Measurements from ENCODE around the gene ADARB2. TPM values are rescaled to one million over a fixed set of nuclear protein-coding genes. Genes with fewer than 3 reads are reported as not detected.

ADARB2 gene
- total RNA-seq, 1 donor from 2014 or later: 0.11 TPM

DNA sequence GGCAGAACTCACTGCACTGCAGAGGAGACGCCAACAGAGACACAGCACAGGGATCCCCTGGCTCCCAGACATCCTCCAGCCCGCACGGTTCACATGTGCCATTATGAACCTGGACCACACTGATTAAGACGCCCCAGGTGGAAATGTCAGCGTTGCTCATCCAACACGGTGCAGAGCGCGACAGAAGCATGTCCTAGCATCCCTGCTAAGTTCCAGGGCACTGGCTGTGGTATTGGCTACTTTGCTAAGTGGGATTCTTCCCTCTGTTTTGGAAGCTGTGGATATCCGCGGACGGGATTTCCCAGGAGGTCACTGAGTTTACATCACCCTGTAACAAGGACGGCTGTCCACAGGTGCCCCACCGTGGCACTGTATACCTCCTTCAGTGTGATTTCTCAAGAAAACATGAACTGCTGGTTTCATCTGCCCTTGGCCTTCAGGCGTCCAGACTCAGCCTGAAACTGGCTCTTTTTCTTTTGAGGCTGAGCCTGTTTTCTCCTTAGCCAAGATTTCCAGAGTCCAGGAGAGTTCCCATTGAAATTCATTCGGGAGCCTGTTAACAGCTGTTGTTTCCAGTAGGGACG lies 357.1 kb downstream of the ADARB2 start:
- H3K36me3 ChIP-seq: no peaks in the 10 kb centered on the region
- no peak overlapping the region for H3K4me3 ChIP-seq
- H3K27ac ChIP-seq (replicated peaks): no peak overlapping the region
- TF ChIP-seq, protein P1, sequence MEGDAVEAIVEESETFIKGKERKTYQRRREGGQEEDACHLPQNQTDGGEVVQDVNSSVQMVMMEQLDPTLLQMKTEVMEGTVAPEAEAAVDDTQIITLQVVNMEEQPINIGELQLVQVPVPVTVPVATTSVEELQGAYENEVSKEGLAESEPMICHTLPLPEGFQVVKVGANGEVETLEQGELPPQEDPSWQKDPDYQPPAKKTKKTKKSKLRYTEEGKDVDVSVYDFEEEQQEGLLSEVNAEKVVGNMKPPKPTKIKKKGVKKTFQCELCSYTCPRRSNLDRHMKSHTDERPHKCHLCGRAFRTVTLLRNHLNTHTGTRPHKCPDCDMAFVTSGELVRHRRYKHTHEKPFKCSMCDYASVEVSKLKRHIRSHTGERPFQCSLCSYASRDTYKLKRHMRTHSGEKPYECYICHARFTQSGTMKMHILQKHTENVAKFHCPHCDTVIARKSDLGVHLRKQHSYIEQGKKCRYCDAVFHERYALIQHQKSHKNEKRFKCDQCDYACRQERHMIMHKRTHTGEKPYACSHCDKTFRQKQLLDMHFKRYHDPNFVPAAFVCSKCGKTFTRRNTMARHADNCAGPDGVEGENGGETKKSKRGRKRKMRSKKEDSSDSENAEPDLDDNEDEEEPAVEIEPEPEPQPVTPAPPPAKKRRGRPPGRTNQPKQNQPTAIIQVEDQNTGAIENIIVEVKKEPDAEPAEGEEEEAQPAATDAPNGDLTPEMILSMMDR (IDR thresholded peaks at IDR 0.05; ENCODE audit: borderline replicate concordance): no peak
- H3K4me1 ChIP-seq: no peaks in the 10 kb centered on the region
- intact Hi-C loops (cut with micrococcal nuclease): no loop called here
- peaks cover 90% of the 10 kb centered on the region for H3K27me3 ChIP-seq (ENCODE audit: low read depth)
- peaks cover 1% of the 10 kb centered on the region for H3K9me3 ChIP-seq (replicated peaks)
- DNase-seq: no peak

DNA sequence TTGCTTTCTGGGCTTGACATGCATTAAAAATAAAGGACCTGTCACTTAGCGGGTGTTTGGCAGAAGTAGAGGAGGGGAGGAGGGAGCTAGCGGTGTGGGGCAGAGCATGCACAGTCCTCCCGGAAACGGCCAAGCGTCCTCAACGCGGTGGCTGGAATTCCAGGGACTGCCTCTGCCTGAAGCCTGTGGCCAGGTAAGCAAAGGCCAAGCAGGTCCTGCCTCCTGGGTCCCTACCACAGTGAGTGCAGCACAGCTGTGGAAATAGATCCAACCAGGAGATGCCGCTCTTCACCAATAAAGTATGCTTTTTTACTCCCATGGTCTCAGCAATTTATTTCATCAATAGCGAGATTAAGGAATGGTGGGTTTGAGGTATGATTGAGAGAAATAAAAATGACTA lies 357.7 kb downstream of the ADARB2 start:
- H3K4me1 ChIP-seq: no peaks in the 10 kb centered on the region
- H3K27me3 ChIP-seq (ENCODE audit: low read depth): peaks cover 90% of the 10 kb centered on the region

DNA sequence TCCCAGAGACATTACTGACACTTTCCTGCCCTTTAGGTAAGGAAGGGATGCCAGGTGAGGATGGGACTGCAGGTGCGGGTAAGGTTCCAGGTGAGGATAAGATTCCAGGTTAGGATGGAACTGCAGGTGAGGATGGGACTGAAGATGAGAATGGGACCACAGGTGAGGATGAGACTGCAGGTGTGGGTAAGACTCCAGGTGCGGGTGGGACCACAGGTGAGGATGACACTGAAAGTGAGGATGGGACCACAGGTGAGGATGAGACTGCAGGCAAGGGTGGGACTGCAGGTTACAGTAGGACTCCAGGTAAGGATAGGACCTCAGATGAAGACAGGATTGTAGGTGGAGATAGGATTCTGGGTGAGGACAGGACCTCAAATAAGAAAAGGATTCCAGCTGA lies 358.9 kb downstream of the ADARB2 start:
- TF ChIP-seq, protein P1 (IDR thresholded peaks at IDR 0.05; ENCODE audit: borderline replicate concordance): no peak
- peaks cover 87% of the 10 kb centered on the region for H3K27me3 ChIP-seq (ENCODE audit: low read depth)
- no peak overlapping the region for H3K27ac ChIP-seq (replicated peaks)

More for the DNA sequence above, 357.7 kb downstream of the ADARB2 start:
- Histone ChIP-seq H3K4me3 (no peak overlapping the region), H3K27ac (replicated peaks) (no peak overlapping the region), H3K36me3 (no peaks in the 10 kb centered on the region), H3K9me3 (replicated peaks) (no peaks in the 10 kb centered on the region)
- TF ChIP-seq, protein P1 (IDR thresholded peaks at IDR 0.05; ENCODE audit: borderline replicate concordance): no peak
- DNase-seq: no peak
- intact Hi-C loops (cut with micrococcal nuclease): no loop called here

DNA sequence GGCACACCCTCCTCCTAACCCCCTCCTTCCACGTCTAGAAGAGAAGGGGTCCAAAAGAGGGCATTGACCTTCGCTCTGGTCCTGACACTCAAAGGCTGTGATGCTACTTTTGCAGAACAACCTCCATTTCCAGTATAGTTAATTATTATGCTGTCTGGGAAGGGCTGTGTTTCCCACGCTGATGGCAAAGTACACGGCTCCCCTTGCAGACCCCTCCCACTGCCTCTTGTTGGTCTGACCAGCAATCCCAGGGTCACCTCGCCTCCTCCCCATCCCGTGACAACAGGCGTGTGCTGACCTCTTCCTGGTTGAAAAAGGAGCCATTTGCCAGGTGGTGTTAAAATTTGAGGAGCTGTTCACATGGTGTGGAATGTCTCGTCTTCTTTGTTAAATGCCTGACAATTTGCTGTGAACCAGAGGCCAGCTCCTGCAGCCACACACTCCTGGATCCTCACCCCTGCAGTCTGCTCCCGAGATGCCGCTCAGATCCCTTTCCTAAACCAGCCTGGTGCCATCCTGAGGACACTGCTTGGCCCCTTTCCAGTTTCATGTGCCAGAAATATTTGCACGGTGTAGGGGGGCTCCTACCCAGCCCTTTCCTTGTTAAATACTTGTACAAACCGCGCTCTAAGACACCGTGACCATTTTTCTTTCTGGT lies 359.5 kb downstream of the ADARB2 start:
- no peak overlapping the region for H3K27ac ChIP-seq (replicated peaks)
- TF ChIP-seq, protein P1 (IDR thresholded peaks at IDR 0.05; ENCODE audit: borderline replicate concordance): no peak
- H3K4me1 ChIP-seq: no peaks in the 10 kb centered on the region
- no peaks in the 10 kb centered on the region for H3K9me3 ChIP-seq (replicated peaks)
- no peak overlapping the region for H3K4me3 ChIP-seq
- intact Hi-C loops (cut with micrococcal nuclease): no loop called here
- peaks cover 81% of the 10 kb centered on the region for H3K27me3 ChIP-seq (ENCODE audit: low read depth)
- no peak for DNase-seq
- H3K36me3 ChIP-seq: no peaks in the 10 kb centered on the region

More for the DNA sequence above, 358.9 kb downstream of the ADARB2 start:
- Histone ChIP-seq H3K36me3 (no peaks in the 10 kb centered on the region), H3K4me3 (no peak overlapping the region), H3K9me3 (replicated peaks) (no peaks in the 10 kb centered on the region), H3K4me1 (no peaks in the 10 kb centered on the region)
- no peak for DNase-seq
- intact Hi-C loops (cut with micrococcal nuclease): no loop called here

DNA sequence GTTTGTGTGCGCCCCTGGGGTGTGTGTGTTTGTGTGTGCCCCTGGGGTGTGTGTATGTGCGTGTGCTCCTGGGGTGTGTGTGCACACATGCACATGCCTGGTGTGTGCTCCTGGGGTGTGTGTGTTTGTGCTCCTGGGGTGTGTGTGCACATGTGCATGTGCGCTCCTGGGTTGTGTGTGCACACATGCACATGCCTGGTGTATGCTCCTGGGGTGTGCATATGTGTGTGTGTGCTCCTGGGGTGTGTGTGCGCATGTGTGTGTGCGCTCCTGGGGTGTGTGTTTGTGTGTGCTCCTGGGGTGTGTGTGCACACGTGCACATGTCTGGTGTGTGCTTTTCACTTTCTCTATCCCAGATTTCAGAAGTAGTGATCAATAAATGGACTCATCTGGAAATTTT lies 360.1 kb downstream of the ADARB2 start:
- H3K4me3 ChIP-seq: no peak overlapping the region
- H3K27me3 ChIP-seq (ENCODE audit: low read depth): peaks cover 81% of the 10 kb centered on the region
- H3K9me3 ChIP-seq (replicated peaks): no peaks in the 10 kb centered on the region
- TF ChIP-seq, protein P1 (IDR thresholded peaks at IDR 0.05; ENCODE audit: borderline replicate concordance): no peak
- intact Hi-C loops (cut with micrococcal nuclease): no loop called here
- no peaks in the 10 kb centered on the region for H3K4me1 ChIP-seq
- H3K36me3 ChIP-seq: no peaks in the 10 kb centered on the region
- no peak overlapping the region for H3K27ac ChIP-seq (replicated peaks)
- DNase-seq: no peak

All from left ventricle myocardium inferior (tissue), 1 donor.